ENCODE measurements around the gene AK8.

DNA sequence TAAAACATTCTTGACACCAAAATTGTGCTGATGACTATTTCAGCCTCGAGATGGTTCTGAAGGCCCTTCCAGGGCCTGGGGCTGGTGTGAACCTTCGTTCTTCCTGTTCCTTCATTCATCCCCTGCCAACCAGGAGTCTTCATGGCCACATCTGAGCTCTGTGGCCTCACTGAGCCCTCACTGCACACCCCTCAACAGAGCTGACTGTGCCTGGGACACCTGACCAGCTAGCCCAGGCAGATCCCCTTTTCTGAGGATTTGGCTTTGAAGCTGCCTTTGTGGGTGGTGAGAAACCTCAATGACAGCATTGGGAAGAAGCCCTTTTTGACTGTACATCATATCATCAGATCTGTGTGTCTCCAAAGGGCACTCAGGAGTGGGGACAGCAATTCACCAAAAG lies 13.8 kb downstream of the AK8 start:
- TF ChIP-seq CTCF (IDR thresholded peaks at IDR 0.05; ENCODE audit: insufficient read depth, low read length, poor library complexity, severe bottlenecking) (no peak), EZH2phosphoT487 (conservative IDR thresholded peaks at IDR 0.05; ENCODE audit: low read length) (no peak)
